HG03280 (cell line): Measurements from ENCODE around the gene PLCH1.
"Not testable (repeated sequence)": the region's sequence is repeated elsewhere in the genome, so short reads cannot be mapped to it uniquely, and the experiment has no call there.

Source experiments
- ATAC-seq: cut with Tn5 transposase; IDR thresholded peaks from one replicate; pipeline ENCODE4 v1.9.1; 2021; ENCODE audit warnings: mild to moderate bottlenecking, moderate library complexity; ENCODE audit not compliant: unreplicated experiment

PLCH1 gene

DNA sequence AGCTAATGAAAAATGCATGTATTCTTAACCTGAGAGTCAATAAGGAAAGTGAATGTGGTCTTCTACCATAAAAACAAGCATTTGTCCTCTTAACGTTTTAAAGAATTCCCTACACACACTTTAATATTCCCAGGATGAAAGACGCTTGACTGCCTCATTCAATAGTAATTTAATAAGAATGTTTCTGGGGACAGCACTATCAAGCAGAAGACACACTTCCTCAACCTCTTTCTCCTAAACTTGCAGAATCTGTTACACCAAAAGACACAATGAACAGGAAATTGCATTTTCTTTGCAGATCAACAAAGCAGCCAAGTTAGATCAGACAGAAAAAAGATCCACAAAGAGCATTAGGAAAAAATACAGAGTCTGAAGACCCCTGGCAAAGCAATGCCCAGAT, 97.7 kb downstream of the PLCH1 start:
- no peak for ATAC-seq

DNA sequence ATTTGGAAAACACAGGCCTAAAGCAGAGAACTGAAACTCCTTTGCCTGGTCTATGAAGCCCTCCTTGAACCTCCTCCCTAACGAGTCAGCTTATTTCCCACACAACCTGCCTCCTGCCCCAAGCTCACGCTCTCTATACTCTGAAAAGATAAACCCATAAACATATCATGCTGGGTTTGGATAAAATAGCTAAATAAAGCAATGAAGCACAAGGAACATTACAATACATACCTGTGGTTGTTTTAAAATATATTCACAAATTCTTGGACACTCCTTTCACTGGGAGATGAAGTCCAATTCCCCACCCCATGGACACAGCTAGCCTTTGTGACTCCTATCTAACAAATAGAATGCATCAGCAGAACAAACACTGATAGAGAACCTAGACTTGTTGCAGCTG, 98.2 kb downstream of the PLCH1 start:
- ATAC-seq = no peak

DNA sequence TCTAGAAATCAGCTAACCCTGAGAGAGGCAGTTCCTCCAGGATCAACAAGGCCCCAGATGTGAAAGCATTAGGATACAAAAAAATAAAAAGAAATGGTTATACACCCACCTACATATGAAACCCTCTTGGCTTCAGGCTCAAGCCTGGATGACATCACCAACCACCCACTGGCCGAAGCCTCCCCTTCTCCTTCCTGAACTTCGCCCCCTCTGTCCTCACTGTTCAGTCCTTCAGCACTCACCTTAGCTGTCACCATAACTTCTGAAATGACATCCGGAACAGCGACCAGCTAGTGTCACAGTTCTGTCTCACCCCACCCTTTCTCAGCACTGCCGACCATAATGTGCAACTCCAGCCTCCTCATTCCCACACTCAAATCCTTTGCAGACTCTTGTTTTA, 98.7 kb downstream of the PLCH1 start:
- ATAC-seq = no peak

DNA sequence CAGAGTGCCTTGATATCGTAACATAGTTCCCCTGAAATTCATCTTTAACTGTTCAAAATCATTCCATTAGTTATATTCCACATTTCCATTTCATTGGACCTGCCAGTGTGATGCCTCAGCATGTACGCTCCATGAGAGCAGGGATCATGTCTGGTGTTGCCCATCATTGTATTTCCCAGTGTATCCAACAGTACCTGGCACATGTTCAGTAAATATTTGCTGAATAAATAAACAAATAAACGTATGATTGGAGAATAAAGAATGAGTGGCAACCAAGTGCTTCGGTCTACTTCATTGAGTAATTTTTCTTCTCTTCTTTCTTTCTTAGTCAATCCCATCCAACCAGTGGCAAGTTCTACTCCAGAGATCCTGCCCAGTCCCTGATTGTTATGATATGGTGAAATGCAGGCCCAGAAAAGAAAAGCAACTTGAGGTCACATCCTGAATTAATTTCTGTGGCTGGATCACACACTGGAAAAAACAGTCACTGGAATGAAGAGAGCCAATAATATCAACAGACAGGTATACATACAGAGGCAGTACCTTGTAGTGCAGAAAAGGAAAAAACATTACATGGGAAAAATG, 101.2 kb downstream of the PLCH1 start:
- no peak for ATAC-seq

DNA sequence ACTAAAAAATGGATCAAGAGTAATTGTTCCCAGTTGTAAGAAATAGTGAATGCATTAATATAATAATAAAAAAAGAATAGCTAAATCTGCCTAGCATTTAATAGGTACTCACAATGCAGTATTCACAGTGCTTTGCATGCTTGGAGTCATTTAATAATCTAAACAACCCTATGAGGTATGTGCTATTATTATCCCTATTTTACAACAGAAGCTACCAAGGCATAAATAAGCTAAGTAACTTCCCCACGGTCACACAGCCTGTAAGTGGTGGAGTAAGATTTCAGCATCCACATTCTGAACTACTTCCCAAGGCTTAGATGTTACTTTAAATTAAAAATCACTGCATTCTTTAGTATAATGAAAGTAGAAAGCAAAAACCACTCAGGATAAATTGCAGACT, 102.9 kb downstream of the PLCH1 start:
- no peak for ATAC-seq

DNA sequence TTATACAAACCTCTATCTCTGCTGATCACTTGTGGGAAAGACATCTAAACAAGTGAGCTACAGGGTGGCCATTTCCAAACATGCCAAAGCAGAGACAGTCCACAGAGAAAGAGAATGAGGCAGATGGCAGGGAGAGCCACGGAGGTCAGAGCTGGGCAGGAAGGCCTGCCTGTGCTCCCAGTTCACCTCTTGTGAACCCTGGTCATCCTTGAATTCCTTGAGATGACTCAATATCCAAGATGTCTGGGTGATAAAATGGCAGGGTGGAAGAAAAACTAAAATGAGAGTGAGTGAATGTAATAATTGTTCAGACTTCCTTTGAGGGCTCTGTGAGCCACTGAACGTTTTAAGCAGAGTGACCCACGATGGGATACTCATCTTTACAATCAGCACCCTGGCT, 104.8 kb downstream of the PLCH1 start:
- no peak for ATAC-seq

DNA sequence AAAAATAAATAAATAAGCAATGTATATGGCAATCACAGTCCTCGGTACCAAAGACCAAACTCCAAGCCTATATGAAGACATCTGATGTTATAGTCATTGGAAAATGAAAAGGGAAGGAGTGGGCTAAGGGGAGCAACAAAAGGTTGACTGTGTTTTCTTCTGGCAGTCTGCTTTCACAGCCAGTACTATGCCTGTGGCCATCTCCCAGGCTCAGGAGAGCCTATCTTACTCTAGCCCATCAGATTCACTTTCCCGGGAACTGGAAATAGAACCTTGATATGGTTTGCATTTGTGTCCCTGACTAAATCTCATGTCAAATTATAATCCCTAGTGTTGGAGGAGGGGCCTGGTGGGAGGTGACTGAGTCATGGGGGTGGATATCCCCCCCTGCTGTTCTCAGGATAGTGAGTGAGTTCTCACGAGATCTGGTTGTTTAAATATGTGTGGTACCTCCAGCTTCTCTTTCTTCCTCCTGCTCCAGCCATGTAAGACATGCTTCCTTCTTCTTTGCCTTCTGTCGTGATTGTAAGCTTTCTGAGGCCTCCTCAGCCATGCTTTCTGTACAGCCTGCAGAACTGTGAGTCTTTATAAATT, 105.3 kb downstream of the PLCH1 start:
- no peak for ATAC-seq

DNA sequence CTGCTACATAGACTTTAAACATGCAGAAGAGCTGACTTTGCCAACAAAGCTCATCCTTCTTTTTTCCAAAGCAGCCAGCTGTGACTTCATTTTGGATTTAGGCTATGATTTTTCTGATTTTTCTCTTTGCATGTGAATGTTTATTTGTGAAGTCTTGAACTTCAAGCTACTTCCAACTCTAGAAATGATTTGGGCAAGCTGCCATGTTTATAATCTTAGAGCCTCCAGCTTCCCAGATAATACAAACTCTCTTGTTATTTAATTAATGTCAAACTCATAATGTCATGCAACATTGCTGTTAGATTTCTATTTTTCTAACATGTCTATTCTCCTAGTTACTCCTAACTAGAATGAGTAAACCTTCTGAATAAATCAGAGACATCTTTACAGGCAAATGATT, 106.4 kb downstream of the PLCH1 start:
- not testable (repeated sequence) for ATAC-seq

DNA sequence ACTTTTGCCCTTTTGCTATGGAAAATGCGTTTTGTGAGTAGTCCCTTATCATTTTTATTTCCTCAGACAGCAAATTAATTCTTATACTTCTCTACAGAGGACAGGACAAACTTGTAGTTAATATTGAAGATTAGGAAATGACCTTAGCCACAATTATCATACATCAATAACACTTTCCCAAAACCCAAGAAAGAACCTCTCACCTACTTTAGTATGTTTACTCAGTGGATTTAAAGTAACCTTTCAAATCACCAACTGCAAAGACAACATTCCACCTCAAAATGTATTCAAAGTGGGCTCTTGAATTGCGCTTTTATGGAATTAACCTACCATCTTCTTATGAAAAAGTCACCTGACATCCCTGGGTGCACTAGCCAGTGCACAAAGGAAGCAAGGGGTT, 107.3 kb downstream of the PLCH1 start:
- no peak for ATAC-seq

DNA sequence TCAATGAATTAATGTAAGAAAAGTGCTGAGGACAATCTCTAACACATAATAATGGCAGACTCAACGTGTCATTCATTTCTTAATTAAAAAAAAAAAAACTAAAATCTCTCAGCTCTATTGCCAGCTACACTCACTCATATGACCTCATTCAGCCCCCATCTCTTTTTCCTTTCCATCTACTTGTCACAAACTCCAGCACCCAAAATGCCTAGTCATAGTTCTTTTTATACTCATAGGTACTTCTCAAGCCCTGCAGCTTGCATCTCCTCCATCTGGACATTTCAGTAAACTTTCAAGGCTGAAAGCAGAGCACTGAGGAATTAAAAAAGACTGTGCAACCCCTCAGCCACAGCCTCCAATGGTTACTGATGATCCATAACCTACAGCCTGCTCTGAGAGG, 109.8 kb downstream of the PLCH1 start:
- ATAC-seq = no peak

DNA sequence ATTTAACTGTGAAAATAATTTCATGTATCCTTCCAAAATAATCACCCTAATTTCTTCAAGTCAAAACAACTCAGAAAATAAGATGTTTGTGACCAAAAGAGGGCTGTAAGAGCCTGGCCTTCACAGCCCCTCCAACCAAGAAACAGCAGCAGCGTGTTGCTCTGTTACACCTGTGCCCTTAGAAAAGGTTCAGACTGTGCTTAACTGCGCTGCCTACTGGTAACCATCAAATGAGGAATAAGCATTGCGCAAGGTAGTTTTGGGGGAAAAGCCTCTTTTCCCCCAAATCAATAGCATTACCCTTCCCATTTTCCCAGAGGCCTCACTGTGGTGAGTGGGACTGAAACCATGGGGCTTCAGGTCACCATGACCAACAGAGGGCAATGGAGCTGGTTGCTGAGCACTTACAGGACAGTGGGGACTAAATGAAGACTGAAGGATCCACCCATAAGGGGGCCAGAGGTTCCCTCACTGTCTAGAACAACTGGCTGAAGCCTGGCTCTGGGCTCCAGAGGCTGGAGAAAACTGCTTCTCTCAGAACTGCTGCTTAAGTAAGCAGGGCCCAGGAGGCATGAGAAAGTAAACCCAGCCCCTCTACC, 110.7 kb downstream of the PLCH1 start:
- no peak for ATAC-seq

DNA sequence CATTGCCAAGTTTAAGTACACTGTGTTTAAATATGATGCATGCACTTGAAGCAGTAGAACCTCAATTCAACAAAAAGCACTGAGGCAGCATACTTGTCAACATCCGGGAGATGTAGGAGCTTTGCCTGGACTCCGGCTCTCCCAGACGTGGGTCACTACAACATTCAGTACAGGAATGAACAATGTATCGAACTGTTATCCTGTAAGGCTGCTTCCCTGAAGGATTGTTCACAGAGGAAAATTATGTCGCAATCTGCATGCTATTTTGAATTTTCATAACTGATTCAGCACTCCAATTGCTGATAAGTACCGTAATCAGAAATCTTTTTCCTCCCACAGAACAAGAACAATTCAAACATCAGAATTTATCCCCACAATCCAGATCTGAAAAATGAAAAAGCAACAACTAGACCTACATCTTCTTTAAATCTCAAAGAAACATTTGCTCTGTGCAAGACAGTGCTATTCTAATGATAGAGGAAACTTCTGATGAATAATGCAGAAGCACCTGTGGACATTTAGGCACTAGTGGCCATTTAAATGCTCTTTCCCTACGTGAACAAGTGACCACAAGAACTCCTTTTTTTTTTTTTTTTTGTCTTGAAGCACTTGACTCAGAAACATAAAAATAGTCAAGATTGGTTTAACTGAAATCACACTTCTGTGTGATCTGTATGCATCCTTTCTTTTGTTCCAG, 113.4 kb downstream of the PLCH1 start:
- no peak for ATAC-seq

DNA sequence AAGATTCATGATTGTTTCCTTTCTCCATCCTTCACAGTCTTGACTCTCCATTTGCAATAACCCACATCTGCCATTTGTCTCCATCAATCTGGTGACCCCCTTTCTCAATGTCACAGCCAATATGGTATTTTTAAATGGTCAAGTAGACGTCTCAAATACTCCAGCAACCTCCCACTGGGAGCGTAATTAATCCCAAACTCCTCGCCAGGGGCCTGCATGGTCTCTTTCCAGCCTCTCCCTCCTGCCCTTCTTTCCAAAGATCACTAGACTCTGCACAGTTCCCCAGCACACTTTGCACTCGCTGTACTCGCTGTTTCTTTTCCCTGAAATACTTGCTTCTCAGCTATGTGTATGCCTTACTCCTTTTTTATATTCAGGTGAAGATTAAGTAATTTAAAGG, 115.3 kb downstream of the PLCH1 start:
- ATAC-seq = no peak

DNA sequence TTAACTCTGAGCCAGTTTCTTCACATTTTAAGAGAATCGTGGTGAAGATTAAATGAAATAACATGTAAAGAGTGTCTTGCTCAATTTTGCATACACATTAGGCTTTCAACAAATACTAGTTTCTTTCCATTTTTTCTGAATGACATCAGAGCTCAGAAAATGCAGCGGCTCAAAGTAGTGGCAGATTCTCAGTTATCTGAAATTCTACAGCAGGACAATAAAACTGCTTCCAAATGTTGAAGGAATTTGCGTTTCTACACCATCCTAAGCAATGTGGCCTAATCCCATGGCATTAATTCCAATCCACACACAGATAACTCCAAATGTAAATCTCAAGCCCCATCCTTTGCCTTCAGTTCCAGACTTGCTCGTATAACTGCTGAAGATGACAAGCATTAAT, 115.8 kb downstream of the PLCH1 start:
- ATAC-seq = no peak

DNA sequence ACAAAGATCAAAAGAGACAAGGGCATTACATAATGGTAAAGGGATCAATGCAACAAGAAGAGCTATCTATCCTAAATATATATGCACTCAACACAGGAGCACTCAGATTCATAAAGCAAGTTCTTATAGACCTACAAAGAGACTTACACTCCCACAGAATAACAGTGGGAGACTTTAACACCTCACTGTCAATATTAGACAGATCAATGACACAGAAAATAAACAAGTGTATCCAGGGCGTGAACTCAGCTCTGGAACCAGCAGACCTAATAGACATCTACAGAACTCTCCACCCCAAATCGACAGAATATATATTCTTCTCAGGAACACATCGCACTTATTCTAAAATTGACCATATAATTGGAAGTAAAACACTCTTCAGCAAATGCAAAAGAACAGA, 122.2 kb downstream of the PLCH1 start:
- ATAC-seq = not testable (repeated sequence)

DNA sequence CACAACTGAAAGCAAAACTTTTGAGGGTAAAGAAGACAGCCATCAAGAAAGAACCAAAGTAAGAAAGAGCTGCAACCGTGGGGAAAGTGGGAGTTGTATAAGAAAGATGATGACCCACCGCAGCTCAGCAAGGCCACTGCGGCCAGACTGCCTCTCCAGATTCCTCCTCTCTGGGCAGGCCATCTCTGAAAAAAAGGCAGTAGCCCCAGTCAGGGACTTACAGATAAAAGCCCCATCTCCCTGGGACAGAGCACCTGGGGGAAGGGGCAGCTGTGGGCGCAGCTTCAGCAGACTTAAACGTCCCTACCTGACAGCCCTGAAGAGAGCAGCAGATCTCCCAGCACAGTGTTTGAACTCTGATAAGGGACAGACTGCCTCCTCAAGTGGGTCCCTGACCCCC, 124.3 kb downstream of the PLCH1 start:
- ATAC-seq = not testable (repeated sequence)

DNA sequence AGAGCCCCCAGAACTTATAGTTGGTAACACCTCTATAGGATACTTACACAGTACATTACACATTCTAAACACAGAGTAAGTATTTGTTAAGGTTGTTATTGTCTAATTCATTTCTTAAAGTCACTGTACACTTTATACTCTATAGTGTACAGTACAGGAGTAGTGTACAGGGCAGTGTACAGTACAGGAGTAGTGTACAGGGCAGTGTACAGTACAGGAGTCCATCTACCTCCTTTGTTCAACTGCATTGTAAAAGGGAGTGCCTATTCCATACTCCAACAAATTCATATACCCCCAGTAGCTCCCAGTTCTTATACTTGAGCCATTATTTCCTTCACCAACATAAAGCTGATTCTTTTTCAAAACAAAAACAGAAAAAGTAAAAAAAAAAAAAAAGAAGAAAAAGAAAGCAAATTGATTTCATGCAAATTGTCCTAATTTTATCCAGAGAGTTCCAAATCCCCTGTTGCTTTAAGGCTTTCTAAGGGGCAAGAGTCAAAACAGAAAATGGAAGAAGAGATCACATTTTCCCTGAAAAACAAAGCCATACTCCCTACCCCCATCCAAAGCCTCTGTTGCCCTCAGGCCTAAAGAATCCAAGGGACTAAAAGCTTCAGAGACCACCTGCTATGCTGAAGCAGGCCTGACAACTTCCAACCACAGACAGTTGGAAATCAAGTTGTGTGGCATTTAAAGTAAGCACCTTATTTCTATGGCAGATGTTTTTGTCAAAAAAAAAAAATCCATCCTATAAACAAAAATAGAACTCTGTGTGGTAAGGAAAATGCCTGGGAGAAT, 125.6 kb downstream of the PLCH1 start:
- ATAC-seq = no peak

DNA sequence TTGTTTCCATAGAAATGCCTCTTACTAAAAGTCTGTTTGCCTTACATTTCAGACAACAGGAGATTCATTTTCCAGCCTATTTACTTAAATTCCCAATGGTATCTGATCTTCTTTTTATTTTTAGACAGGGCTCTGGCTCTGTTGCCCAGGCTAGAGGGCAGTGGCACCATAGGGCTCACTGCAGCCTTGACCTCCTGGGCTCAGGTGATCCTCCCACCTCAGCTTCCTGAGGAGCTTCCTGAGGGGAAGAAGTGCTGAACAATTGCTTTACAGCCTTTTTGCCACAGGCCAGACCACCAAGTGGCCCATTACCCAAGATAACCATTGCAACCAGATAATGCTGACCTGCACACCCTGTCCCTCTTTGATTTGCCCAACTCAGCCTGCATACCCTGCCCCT, 126.3 kb downstream of the PLCH1 start:
- ATAC-seq = no peak

DNA sequence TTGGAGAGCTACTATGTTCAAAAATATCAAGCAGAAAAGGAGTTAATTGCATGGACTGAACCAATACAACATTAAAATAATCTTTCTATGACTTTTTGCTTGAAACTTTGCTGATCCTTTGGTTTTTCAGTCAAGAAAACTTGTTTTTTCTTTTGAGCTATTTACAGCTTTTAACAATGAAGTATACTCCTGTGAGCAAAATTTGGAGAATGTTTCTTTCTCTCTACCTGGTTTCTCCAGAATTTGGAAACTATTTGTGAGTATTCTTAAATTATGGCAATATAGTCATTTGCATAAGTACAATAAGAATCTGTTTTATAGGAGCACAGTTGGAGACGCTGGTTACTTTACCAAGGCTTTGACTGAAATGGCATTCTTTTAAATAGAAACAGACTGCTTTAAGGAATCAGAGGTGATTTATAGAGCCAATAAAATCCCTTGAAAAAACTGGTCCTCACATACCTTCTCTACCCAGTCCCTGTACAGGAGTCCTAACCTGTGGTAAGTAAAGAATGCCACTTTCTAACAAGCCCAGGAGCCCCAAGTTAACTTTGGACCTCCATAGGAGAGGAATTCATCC, 127.4 kb downstream of the PLCH1 start:
- ATAC-seq = no peak

DNA sequence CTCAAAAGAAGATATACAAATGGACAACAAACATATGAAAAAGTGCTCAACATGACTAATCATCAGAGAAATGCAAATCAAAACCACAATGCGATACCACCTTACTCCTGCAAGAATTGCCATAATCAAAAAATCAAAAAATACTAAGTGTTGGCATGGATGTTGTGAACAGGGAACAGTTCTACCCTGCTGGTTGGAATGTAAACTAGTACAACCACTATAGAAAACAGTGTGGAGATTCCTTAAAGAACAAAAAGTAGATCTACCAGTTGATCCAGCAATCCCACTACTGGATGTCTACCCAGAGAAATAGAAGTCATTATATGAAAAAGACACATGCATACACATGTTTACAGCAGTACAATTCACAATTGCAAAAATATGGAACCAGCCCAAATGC, 129.7 kb downstream of the PLCH1 start:
- ATAC-seq = not testable (repeated sequence)

DNA sequence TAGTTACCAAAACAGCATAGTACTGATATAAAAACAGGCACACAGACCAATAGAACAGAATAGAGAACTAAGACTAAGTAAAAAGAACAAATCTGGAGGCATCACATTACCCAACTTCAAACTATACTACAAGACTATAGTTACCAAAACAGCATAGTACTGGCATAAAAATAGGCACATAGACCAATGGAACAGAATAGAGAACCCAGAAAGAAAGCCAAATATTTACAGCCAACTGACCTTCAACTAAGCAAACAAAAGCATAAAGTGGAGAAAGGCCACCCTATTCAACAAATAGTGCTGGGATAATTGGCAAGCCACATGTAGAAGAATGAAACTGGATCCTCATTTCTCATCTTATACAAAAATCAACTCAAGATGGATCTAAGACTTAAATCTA, 130.5 kb downstream of the PLCH1 start:
- not testable (repeated sequence) for ATAC-seq
